ENCODE data around the gene BCR. TPM values are rescaled to one million over a fixed set of nuclear protein-coding genes. Genes with fewer than 3 reads are reported as not detected.

Gene BCR
- total and polyA plus RNA-seq, 9 donors: 7.1 to 44.6 (median 35.6) TPM

GRCh38 chr22:23226497-23226850 is 46.2 kb downstream of the BCR start:
- intact Hi-C loops (cut with DNase I): no loop called here
- H3K27ac ChIP-seq: no peak overlapping the region
- DNase-seq: no peak
- TF ChIP-seq, protein P1, sequence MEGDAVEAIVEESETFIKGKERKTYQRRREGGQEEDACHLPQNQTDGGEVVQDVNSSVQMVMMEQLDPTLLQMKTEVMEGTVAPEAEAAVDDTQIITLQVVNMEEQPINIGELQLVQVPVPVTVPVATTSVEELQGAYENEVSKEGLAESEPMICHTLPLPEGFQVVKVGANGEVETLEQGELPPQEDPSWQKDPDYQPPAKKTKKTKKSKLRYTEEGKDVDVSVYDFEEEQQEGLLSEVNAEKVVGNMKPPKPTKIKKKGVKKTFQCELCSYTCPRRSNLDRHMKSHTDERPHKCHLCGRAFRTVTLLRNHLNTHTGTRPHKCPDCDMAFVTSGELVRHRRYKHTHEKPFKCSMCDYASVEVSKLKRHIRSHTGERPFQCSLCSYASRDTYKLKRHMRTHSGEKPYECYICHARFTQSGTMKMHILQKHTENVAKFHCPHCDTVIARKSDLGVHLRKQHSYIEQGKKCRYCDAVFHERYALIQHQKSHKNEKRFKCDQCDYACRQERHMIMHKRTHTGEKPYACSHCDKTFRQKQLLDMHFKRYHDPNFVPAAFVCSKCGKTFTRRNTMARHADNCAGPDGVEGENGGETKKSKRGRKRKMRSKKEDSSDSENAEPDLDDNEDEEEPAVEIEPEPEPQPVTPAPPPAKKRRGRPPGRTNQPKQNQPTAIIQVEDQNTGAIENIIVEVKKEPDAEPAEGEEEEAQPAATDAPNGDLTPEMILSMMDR (IDR thresholded peaks at IDR 0.05): no peak
- TF ChIP-seq EP300 (IDR thresholded peaks at IDR 0.05): no peak
- no peak for TF ChIP-seq POLR2A (IDR thresholded peaks at IDR 0.05)
- no peaks in the 10 kb centered on the region for H3K4me1 ChIP-seq (ENCODE audit: insufficient read depth)
- no peaks in the 10 kb centered on the region for H3K9me3 ChIP-seq
- H3K27me3 ChIP-seq: no peaks in the 10 kb centered on the region
- H3K36me3 ChIP-seq: no peaks in the 10 kb centered on the region
- no peak overlapping the region for H3K4me3 ChIP-seq

DNA sequence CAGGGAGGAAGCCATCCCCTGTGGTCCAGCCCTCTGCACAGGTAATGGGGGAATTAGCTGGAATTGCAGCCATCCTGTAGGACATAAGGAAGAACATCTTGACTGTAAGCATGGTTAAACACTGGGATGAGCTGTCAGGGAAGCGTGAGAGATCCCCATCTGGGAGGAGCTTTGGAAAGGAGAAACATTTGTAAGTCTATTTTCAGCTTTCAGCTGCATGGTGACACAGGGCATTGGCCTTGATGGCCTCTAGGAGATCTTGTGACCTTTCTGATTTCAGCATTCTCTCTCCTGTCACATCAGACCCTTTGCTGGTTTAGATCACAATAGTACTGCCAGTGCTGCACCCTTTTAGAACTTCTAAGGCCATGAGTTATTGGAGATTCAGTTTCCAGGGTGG is 47.1 kb downstream of the BCR start:
- 90 to 97% (median 95%) methylated on average over 1 of the region's 1 CpG for WGBS, 3 donors
- Histone ChIP-seq H3K9me3 (no peaks in the 10 kb centered on the region), H3K4me1 (ENCODE audit: insufficient read depth) (no peaks in the 10 kb centered on the region), H3K27me3 (no peaks in the 10 kb centered on the region), H3K4me3 (no peak overlapping the region), H3K27ac (no peak overlapping the region), H3K36me3 (no peaks in the 10 kb centered on the region)
- TF ChIP-seq EP300 (IDR thresholded peaks at IDR 0.05): no peak
- intact Hi-C loops (cut with DNase I): no loop called here
- no peak for DNase-seq

GRCh38 chr22:23228503-23228902 is 48.2 kb downstream of the BCR start:
- H3K27me3 ChIP-seq: no peaks in the 10 kb centered on the region
- no peaks in the 10 kb centered on the region for H3K9me3 ChIP-seq
- H3K27ac ChIP-seq: no peak overlapping the region
- H3K4me1 ChIP-seq (ENCODE audit: insufficient read depth): no peaks in the 10 kb centered on the region
- no peak overlapping the region for H3K4me3 ChIP-seq
- no peak for DNase-seq
- no peak for TF ChIP-seq POLR2A (IDR thresholded peaks at IDR 0.05)
- TF ChIP-seq EP300 (IDR thresholded peaks at IDR 0.05): no peak
- TF ChIP-seq, protein P1 (IDR thresholded peaks at IDR 0.05): no peak
- H3K36me3 ChIP-seq: no peaks in the 10 kb centered on the region
- 95 to 96% (median 96%) methylated on average over 2 of the region's 2 CpGs for WGBS, 3 donors
- intact Hi-C loops (cut with DNase I): no loop called here

GRCh38 chr22:23229646-23230045 is 49.3 kb downstream of the BCR start:
- TF ChIP-seq, protein P1 (IDR thresholded peaks at IDR 0.05): no peak
- no peak for TF ChIP-seq POLR2A (IDR thresholded peaks at IDR 0.05)
- TF ChIP-seq EP300 (IDR thresholded peaks at IDR 0.05): no peak
- no peak for DNase-seq
- H3K27ac ChIP-seq: no peak overlapping the region
- H3K36me3 ChIP-seq: no peaks in the 10 kb centered on the region
- intact Hi-C loops (cut with DNase I): no loop called here
- WGBS, 3 donors: 89 to 93% (median 89%) methylated on average over 4 of the region's 4 CpGs
- no peaks in the 10 kb centered on the region for H3K9me3 ChIP-seq
- no peaks in the 10 kb centered on the region for H3K27me3 ChIP-seq
- H3K4me3 ChIP-seq: no peak overlapping the region
- H3K4me1 ChIP-seq (ENCODE audit: insufficient read depth): no peaks in the 10 kb centered on the region

- TF ChIP-seq, protein P1 (IDR thresholded peaks at IDR 0.05): no peak
- no peak for TF ChIP-seq EP300 (IDR thresholded peaks at IDR 0.05)
- TF ChIP-seq POLR2A (IDR thresholded peaks at IDR 0.05): no peak
- Histone ChIP-seq H3K27me3 (no peaks in the 10 kb centered on the region), H3K4me1 (ENCODE audit: insufficient read depth) (no peaks in the 10 kb centered on the region), H3K27ac (no peak overlapping the region), H3K4me3 (no peak overlapping the region), H3K9me3 (no peaks in the 10 kb centered on the region), H3K36me3 (no peaks in the 10 kb centered on the region)
- DNase-seq: no peak
- 92 to 95% (median 94%) methylated on average over 10 of the region's 10 CpGs for WGBS, 3 donors
- intact Hi-C loops (cut with DNase I): no loop called here
These were observed 50.2 kb downstream of the BCR start for GRCh38 chr22:23230348-23231068.
